ENCODE results near the gene APLNR.

The APLNR gene

DNA sequence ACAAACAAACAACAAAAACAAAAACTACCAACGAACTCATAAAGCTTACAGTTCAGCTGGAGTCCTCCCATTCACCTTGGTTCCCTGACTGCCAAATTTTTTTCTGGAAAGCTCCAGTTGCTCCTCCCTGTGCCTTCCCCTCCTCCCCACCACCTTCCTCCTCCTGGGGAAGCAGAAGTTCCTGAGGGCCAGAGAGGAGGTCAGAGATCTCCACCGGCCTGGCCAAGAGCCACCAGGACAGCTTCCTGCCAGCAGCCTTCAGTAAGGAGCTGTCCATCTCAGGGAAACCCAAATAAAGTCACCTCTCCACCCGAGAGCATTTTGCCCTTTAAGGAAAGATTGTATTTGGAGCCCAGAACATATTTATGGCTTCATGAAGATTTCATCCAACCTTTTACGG lies 20.0 kb downstream of the APLNR start:
- DNase-seq (ENCODE audit: low spot score): no peak

DNA sequence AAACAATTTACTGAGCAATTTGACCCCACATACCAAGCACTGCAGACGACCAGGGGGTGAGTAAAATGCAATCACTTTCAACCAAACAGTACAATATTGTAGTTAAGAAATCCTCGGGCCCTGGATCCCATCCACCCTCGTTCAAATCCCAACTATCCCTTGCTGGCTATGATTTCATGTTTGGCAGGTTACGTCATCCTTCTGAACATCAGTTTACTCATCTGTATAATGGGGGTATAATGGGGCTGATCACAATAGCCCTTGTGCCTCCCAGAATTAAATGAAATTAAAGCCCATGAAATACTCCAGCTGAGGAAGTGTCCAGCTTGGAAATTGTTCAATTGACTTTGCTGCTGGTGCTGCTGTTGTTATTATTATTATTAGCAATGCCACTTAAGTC lies 20.6 kb downstream of the APLNR start:
- DNase-seq (ENCODE audit: low spot score): no peak

DNA sequence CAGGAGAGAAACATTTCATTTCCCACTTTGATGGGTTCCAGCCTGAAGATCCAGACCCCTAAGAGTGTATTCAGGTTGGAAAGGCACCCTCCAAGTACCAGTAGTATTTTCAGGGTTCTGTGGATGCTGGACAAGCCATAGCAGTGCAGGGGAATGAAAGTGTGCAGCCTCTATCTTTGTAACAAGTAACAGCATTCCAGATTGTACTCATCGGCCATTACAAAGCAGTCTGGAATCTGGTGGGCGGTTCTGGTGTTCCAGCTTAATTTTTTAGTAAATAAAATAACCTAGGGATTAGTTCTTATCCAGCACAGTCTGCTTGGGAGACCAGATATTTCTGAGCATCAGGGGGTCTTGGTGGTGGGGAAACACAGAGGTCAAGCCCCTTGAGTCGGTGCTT lies 22.6 kb downstream of the APLNR start:
- no peak for DNase-seq (ENCODE audit: low spot score)

DNA sequence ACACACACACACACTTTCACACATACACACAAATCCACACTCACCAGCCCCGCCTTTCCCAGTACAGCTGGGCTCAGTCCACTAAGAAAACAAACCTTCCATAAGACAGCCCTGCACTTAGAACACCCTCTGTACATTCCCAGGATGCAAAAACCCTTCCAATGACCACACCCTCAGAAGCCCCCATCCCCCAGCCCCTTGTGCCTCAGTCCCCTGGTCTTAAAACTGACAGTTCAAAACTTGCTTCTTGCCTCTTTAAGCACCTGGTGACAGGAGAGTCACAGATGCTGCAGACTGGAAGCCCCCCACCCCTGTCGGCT lies 23.0 kb downstream of the APLNR start:
- DNase-seq (ENCODE audit: low spot score): no peak

DNA sequence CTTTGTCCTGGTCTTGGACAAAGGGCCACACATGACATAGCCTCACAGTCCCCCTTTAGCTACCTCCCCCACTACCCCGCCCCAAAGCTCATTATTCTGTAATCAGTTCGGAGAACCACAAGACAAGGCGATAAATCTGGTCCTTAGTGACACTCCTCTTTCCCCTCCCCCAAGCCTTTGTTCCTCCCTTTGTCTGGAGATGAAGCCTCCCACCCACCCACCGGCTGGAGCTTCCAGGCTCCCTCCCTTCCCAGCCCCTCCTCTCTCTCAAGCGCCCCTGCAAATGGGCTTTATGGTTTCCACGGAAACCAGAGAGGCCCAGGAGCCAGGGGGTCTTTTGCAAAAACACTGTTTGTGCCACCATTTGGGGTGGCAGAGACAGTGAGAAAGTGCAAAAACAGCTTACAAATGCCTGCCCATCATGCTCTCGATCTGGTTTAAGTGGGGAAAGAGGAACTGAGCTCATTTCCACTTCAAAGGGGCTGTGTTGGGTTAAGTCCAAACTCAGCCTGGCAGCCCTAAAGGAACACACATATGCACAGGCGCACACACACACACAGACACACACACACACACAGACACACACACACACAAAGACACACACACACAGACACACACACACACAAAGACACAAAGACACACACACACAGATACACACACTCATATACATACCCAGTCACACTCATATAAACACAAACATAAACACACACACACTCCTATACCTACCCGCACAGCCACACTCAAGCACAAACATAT lies 23.5 kb downstream of the APLNR start:
- no peak for DNase-seq (ENCODE audit: low spot score)

DNA sequence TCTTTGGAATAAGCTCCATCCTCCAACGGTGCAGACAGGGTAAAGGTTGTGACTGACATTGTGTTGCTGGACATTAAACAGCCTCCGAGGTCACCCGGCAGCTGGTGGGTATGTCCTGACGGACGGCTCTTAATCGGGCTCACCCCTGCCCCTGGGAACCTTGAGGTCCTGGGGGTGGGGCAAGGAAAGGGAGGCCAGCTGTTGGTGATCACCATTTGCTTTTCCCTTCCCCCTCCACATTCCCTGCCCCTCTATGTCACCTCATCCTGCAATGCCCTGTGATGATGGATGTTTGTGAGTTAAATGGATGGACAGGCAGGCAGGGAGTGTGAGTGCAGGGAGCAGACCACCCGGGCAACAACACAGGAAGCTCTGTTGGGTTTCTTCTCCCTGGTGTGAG lies 26.3 kb downstream of the APLNR start:
- no peak for DNase-seq (ENCODE audit: low spot score)

DNA sequence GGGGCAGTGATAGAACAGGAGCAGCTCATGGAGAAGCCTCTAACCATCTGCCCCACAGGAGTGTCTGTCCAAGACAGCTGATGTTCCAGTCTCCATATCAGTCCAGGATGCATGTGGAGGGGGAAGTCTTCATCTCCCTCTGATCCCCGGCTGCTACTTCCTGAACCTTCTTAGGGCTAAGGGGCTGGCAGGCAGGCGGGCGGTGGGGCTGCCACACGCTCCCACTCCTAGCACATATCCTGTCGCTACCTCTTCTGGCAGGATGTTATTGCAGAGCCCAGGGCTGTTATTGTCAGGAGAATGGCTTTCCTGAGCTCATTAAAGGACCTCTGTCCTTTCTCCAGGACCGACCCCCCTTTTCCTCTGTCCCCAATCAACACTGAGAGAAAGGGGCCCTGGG lies 29.9 kb downstream of the APLNR start:
- DNase-seq (ENCODE audit: low spot score): no peak

DNA sequence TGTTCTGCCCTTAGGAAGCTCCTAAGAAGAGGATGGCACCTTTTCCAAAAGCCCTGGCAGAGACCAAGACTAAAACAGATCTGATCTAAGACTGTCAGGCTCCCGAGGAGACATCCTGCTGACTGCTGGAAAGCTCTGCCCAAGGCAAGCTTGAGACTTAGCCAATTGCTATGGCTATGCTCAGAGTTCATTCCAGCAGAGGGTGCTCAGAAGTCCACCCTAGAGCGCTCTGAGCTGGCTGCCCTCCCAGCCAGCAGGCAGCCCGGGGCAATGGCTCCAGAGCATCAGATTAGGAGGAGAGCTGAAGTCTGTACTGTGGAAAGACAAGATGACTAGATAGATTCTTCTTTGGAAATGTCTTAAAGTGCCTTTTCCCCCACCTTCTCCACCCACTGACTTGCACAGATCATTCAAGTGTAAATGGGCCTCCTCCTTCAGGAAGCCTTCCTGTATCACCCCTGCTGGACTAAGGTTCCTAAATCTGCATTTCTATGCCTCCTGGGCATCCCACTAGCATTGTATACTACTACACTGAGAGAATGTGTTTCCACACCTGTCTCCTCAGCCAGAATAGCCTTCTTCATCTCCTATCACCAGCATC lies 31.9 kb downstream of the APLNR start:
- no peak for DNase-seq (ENCODE audit: low spot score)

DNA sequence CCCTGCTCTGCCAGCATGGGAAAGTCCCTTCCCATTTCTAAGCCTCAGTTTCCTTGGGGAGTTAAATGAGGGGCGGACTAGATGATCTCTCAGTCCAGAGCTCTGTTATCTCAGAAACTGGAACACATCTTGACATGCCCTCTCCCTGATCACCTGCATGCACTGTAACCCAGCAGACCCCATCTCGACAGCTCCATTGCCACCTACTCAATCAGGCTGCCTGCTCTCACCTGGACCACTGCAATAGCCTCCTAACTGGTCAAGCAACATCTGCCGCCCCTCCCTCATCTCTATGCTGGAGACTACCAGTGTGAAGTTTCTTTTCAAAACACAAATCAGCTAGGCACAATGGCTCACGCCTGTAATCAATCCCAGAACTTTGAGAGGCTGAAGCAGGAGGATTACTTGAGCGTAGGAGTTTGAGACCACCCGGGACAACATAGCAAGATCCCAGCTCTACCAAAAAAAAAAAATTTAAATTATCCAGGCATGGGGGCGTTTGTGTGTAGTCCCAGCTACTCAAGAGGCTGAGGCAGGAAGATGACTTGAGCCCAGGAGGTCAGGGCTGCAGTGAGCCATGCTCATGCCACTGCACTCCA lies 33.1 kb downstream of the APLNR start:
- no peak for DNase-seq (ENCODE audit: low spot score)

DNA sequence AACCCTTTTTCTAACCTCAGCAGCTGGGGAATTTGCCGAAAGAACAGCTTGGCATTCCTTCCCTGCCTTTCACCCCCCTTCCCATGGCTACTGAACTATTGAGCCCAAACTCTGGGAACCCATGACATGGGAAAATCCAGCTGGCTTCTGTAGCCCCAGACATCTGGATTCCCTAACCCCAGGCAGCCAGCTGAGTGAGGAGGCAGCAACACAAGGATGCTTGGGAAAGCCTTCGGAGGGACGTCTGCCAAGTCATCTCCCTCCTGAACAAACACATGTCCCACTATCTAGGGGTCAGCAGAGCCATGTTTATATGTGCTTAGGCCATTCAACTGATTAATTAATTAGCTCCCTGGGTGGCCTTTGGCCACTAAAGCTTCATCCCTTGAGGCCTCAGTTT lies 33.7 kb downstream of the APLNR start:
- no peak for DNase-seq (ENCODE audit: low spot score)

DNA sequence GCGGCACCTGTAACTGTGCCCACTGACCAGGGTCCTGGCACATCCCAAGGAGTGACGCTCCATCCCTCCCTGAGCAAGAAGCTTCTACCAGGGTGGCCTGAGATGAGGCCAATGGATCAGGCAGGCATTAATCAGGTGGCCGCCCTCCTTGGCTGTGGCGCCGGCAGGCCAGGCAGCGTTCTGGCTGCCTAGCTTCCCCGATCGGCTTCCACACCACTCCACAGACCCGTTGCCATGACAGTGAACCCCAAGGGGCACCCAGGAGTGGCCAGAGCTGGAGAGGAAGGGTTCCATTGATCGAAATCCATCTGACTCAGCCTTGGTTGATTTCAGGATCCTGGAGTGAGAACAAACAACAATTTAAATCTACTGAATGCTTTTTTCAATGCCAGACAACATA lies 34.8 kb downstream of the APLNR start:
- no peak for DNase-seq (ENCODE audit: low spot score)

DNA sequence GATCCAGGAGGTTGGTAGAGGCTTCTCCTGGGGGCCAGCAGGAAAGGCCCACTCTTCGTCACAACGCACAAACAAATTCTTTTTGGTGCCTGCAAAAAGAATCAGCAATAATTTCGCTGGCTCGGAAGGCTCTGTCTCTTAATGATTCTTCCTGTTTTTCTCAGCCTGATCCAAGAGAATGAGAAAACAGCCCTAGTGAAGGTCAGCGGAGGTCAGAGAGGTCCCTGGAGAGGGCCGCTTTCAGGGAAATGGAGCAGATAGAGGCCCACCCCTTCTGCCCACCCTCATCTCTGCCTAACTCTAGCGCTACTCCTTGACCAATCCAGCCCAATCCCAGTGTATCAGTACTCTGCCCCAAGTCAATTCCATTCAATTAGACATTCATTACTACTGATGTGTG lies 36.1 kb downstream of the APLNR start:
- DNase-seq (ENCODE audit: low spot score): no peak

DNA sequence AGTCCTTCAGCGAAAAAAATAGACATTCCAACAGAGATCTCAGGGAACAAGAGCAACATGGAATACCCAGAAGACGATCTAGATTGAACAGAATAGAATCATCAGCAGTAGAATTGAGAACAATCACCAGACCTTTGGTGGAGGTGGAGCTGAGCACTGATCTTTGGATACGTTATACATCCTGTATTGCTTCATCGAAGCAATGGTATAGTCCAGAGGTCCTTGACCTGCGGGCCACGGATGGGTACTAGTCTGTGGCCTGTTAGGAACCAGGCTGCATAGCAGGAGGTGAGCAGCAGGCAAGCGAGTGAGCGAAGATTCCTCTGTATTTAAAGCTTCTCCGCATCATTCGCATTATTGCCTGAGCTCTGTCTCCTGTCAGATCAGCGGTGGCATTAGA lies 37.7 kb downstream of the APLNR start:
- DNase-seq (ENCODE audit: low spot score): no peak

DNA sequence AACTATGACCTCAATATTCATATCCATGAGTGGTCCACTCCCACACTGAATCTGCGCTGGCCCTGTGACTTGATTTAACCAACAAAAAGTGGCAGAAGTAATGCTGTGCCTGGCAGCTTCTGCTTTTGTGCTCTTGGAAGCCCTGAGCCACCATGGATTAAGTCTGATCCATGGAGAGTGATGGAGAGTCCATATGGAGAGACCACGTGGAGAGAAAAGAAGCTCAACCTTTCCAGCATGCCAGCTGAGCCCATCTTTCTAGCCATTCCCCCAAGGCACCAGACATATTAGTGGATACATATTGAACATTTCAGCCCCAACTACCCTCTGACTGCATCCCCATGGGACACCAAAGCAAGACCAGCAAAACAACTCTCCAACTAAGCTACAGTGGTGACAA lies 39.3 kb downstream of the APLNR start:
- DNase-seq (ENCODE audit: low spot score): no peak

DNA sequence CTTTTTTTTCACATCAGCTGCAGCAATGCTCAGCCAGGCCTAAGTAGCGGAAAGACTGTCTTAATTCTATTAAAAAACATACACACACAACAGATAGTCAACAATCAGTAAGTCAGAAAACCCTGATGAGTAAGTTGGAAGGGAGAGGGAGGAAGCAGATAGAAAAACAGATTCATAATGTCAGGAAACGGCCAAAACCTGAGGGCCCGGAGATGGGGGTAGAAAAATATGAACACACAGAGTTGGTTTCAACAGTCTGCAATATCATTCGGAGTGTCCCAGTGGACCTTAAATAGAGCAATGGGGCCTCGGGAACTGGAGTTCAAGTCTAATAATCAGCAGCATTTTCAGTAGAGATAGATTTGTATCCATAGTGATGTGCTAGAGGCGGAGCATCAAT lies 40.5 kb downstream of the APLNR start:
- DNase-seq (ENCODE audit: low spot score): no peak

DNA sequence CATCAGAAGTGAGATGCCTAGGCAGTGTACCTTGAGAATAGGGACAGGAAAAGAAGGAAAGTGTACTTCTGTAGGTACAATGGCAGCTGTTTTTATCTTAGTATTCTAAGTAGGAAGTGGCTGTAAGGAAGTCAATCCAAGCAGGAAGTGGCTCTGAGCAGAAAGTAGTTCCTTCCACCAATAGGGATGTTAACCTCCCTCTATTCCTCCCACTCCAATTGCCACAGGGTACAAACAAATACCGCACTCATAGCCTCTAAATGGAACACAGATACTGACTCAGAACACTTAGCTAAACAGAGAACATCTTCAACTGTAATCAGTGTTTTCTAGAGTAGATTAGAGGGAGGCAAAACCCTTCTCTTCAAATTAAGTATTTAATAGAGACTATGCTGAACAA lies 44.7 kb downstream of the APLNR start:
- no peak for DNase-seq (ENCODE audit: low spot score)

DNA sequence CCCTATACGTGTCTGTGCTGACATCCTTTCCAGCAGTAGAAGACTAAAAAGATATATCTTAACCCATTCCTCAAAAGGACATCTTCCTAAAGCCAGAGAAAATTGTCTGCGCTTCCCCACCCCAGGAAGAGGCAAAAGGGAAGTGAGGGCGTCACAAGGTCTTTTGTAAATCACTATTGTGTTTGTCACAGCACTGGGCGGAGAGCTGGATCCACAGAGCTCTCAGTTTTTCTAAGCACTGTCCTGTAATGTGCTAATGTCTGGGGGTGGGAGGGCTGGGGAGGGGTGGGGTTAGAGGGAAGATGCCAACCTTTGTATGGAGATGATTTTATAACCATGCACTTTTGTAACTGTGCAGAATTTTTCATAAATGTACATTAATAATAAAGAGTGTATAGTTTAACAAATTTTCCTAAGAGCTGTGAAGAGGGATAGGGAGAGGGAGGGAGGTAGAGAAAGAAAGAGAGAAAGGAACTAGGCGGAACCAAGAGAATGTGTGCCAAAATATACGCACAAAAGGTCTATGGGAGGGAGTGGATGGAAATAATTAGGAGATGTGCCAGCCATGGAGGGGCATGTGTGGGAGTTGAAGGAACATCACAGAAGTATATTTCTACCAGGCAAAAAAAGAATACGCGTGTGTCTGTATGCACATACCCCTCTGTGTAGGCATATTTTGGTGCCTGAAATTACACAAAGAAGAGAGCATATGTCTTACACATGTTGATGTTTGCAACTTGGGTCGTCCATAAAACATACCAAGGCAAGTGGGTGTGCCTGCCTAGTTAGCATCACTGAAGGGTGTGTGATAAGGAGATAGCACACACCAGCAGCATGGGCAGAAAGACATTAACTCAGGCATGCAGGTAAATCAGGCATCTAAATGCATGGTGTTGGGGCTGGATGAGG lies 45.5 kb downstream of the APLNR start:
- no peak for DNase-seq (ENCODE audit: low spot score)

DNA sequence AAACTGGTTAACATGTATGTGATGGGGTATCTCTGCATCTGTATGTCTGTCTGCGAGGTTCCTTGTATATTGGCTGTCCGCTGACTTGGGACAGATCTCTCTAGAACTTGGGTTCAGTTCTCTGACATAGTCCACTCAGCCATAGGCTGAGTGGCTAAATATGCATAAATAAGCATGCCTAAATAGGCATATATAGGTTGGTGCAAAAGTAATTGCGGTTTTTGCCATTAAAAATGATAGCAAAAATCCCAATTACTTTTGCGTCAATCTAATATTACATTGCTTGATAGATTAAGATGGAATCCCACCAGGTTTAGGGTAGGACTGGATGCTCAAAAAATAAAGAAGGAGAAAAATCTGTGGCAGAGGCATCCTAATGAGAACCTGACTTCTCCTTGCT lies 46.5 kb downstream of the APLNR start:
- no peak for DNase-seq (ENCODE audit: low spot score)
